Measurements from ENCODE around the gene HOMER2.

HOMER2 gene

GRCh38 chr15:82959423-82959822, 6.9 kb upstream of the HOMER2 start:
- Histone ChIP-seq H3K4me1 (ENCODE audit: low read length) (no peaks in the 10 kb centered on the region), H3K36me3 (replicated peaks; ENCODE audit: low read depth, low read length) (no peaks in the 10 kb centered on the region), H3K9me3 (ENCODE audit: insufficient read depth, low read length) (no peaks in the 10 kb centered on the region), H4K20me1 (ENCODE audit: insufficient read depth, low read length) (no peaks in the 10 kb centered on the region), H3K27ac (ENCODE audit: low read length) (no peak overlapping the region), H3K79me2 (ENCODE audit: low read length) (no peaks in the 10 kb centered on the region), H3K4me2 (ENCODE audit: low read length) (no peak overlapping the region), H3K27me3 (ENCODE audit: low read depth, low read length) (no peaks in the 10 kb centered on the region; the same call in 1 of the 2 replicates), H3K4me3 (ENCODE audit: low read length) (no peak overlapping the region), H3K9ac (ENCODE audit: low read length) (no peak overlapping the region), H2AFZ (ENCODE audit: low read depth, low read length) (no peak overlapping the region)
- TF ChIP-seq EZH2phosphoT487 (IDR thresholded peaks at IDR 0.05; ENCODE audit: low read depth), result no peak
- no peak for TF ChIP-seq CTCF (IDR thresholded peaks at IDR 0.05; ENCODE audit: low read depth, low read length)

GRCh38 chr15:82958638-82959037, 6.1 kb upstream of the HOMER2 start:
- Histone ChIP-seq H3K4me2 (ENCODE audit: low read length) (no peak overlapping the region), H3K36me3 (replicated peaks; ENCODE audit: low read depth, low read length) (no peaks in the 10 kb centered on the region), H3K27ac (ENCODE audit: low read length) (no peak overlapping the region), H3K79me2 (ENCODE audit: low read length) (no peaks in the 10 kb centered on the region), H3K9ac (ENCODE audit: low read length) (no peak overlapping the region), H3K4me1 (ENCODE audit: low read length) (no peaks in the 10 kb centered on the region), H3K4me3 (ENCODE audit: low read length) (no peak overlapping the region), H2AFZ (ENCODE audit: low read depth, low read length) (no peak overlapping the region), H3K27me3 (ENCODE audit: low read depth, low read length) (no peaks in the 10 kb centered on the region; the same call in 1 of the 2 replicates), H3K9me3 (ENCODE audit: insufficient read depth, low read length) (no peaks in the 10 kb centered on the region), H4K20me1 (ENCODE audit: insufficient read depth, low read length) (no peaks in the 10 kb centered on the region)
- TF ChIP-seq CTCF (IDR thresholded peaks at IDR 0.05; ENCODE audit: low read depth, low read length), result no peak
- no peak for TF ChIP-seq EZH2phosphoT487 (IDR thresholded peaks at IDR 0.05; ENCODE audit: low read depth)

DNA sequence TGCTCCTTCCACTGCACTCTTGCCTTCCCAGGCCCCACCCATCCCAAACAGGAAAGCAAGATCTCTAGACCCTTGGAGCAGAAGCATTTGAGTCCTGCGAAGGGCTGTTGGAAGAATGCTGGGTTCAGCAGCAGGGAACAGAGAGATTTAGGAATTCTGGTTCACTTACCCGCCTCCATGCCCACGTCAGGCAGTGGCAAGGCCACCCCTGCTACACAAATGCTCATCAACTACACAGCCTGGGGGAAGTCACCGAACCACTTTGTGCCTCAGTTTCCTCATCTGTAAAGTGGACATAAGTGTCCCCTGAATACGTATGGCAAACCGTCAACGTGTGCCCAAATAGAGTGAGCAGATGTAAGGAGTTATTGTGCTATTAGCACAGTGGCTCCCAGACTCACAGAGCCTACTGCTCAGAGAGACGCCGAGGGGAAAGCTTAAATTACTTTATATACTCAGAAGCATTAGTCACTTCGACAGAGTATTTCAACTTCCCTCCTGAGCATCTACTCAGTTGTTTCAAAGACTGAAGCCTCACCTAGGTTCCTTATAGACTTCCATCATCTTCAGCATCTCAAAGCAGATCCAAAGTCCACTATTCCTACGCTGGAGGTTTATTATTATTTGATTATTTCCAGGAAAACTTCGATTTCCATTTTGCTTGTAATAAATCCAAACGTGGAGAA, 905 bp downstream of the HOMER2 start:
- peak overlapping the region; percentile 85 for H3K4me2 ChIP-seq (ENCODE audit: low read length)
- H3K4me1 ChIP-seq (ENCODE audit: low read length), result peaks cover 24% of the 10 kb centered on the region
- no peak overlapping the region for H3K27ac ChIP-seq (ENCODE audit: low read length)
- peaks cover 21% of the 10 kb centered on the region for H4K20me1 ChIP-seq (ENCODE audit: insufficient read depth, low read length)
- peak overlapping the region; percentile 40; the same call in 1 of the 2 replicates for H2AFZ ChIP-seq (ENCODE audit: low read depth, low read length)
- H3K27me3 ChIP-seq (ENCODE audit: low read depth, low read length), result peaks cover 22% of the 10 kb centered on the region
- H3K36me3 ChIP-seq (replicated peaks; ENCODE audit: low read depth, low read length), result no peaks in the 10 kb centered on the region
- H3K4me3 ChIP-seq (ENCODE audit: low read length), result peak overlapping the region; percentile 78
- H3K9me3 ChIP-seq (ENCODE audit: insufficient read depth, low read length), result no peaks in the 10 kb centered on the region
- peaks cover 4% of the 10 kb centered on the region; the same call in 1 of the 2 replicates for H3K79me2 ChIP-seq (ENCODE audit: low read length)
- H3K9ac ChIP-seq (ENCODE audit: low read length), result peak overlapping the region; percentile 59
- no peak for TF ChIP-seq CTCF (IDR thresholded peaks at IDR 0.05; ENCODE audit: low read depth, low read length)
- no peak for TF ChIP-seq EZH2phosphoT487 (IDR thresholded peaks at IDR 0.05; ENCODE audit: low read depth)

GRCh38 chr15:82950746-82951370, 1.7 kb downstream of the HOMER2 start:
- peaks cover 4% of the 10 kb centered on the region; the same call in 1 of the 2 replicates for H3K79me2 ChIP-seq (ENCODE audit: low read length)
- no peaks in the 10 kb centered on the region for H3K9me3 ChIP-seq (ENCODE audit: insufficient read depth, low read length)
- H3K4me3 ChIP-seq (ENCODE audit: low read length), result peak overlapping the region; percentile 78
- H3K27me3 ChIP-seq (ENCODE audit: low read depth, low read length), result peaks cover 22% of the 10 kb centered on the region
- no peak for TF ChIP-seq CTCF (IDR thresholded peaks at IDR 0.05; ENCODE audit: low read depth, low read length)
- TF ChIP-seq EZH2phosphoT487 (IDR thresholded peaks at IDR 0.05; ENCODE audit: low read depth), result no peak
- no peak overlapping the region for H2AFZ ChIP-seq (ENCODE audit: low read depth, low read length)
- H4K20me1 ChIP-seq (ENCODE audit: insufficient read depth, low read length), result peaks cover 21% of the 10 kb centered on the region
- peak overlapping the region; percentile 59 for H3K9ac ChIP-seq (ENCODE audit: low read length)
- H3K27ac ChIP-seq (ENCODE audit: low read length), result peak overlapping the region; percentile 7; the same call in 1 of the 2 replicates
- no peaks in the 10 kb centered on the region for H3K36me3 ChIP-seq (replicated peaks; ENCODE audit: low read depth, low read length)
- peaks cover 24% of the 10 kb centered on the region for H3K4me1 ChIP-seq (ENCODE audit: low read length)
- peak overlapping the region; percentile 85 for H3K4me2 ChIP-seq (ENCODE audit: low read length)
